ENCODE data around the gene CWF19L2.

DNA sequence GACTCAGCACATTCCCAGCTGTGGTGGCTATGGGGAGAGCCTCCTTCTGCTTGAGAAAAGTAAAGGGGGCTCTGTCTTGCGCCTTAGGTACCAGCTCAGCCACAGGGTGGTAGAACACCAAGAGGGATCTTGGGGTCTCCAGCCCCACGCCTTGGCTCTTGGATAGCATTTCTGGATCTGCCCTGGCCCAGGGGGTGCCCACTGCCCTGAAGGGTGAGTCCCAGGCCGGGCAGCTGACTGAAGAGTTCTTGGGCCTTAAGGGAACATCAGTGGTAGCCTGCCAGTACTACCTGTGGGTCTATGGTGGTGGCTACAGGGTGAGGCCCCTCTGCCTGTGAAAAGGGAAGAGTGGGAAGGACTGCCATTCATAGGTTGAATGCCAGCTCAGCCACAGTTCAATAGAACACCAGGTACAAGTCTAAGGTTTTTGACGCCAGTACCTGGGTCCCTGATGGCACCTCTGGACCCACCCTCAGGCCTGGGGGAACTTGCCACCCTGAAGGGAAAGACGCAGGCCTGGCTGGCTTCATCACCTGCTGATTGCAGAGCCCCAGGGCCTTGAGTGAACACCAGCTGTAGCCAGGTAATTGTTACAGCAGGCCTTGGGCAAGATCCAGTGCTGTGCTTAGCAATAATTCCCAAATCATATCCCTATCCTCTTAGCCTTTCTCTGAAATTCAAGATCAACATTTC is 3.9 kb downstream of the CWF19L2 start:
- TF ChIP-seq, protein P1, sequence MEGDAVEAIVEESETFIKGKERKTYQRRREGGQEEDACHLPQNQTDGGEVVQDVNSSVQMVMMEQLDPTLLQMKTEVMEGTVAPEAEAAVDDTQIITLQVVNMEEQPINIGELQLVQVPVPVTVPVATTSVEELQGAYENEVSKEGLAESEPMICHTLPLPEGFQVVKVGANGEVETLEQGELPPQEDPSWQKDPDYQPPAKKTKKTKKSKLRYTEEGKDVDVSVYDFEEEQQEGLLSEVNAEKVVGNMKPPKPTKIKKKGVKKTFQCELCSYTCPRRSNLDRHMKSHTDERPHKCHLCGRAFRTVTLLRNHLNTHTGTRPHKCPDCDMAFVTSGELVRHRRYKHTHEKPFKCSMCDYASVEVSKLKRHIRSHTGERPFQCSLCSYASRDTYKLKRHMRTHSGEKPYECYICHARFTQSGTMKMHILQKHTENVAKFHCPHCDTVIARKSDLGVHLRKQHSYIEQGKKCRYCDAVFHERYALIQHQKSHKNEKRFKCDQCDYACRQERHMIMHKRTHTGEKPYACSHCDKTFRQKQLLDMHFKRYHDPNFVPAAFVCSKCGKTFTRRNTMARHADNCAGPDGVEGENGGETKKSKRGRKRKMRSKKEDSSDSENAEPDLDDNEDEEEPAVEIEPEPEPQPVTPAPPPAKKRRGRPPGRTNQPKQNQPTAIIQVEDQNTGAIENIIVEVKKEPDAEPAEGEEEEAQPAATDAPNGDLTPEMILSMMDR (IDR thresholded peaks at IDR 0.05), result no peak
- TF ChIP-seq EZH2 (IDR thresholded peaks at IDR 0.05), result no peak
- no peak for TF ChIP-seq EZH2phosphoT487 (IDR thresholded peaks at IDR 0.05)

All from neural progenitor cell (in vitro differentiated cells).